ENCODE results near the gene TSHZ2.

The TSHZ2 gene

DNA sequence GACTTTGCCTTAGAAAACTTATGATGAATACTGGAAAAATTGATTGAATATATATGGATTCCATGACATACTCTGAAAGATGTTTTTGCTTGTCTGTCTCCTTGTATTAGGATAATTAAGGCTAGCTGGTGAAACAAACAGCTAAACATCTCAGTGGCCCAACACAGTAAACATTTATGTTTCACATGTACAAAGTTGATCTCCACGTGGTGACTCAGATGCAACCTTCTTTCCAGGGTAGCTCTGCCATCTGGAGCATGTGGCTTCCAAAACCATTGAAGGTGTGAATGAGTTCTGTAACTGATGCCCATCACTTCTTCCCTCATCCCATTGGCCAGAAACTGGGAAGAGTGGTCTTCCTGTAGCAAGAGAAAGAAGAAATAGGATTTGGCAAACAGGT lies 196.3 kb downstream of the TSHZ2 start:
- DNase-seq (ENCODE audit: low spot score): no peak

DNA sequence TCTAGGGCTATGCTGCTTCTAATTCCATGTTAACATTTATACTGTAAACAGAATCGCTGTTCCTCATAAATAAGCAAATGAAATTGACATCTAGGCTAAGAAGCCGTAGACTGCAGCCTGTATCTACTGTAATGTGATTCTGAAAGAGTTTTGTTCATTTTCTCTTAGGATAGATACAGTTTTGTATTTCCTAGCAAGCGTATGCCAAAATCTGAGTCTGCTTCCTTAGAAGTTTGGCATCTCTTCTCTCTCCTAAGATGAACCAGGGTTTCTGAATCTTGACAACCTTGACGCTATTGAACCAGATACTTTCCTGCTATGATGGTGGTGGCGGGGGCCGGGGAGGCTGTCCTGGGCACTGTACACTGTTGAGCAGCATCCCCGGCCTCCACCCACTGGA lies 198.0 kb downstream of the TSHZ2 start:
- no peak for DNase-seq (ENCODE audit: low spot score)

DNA sequence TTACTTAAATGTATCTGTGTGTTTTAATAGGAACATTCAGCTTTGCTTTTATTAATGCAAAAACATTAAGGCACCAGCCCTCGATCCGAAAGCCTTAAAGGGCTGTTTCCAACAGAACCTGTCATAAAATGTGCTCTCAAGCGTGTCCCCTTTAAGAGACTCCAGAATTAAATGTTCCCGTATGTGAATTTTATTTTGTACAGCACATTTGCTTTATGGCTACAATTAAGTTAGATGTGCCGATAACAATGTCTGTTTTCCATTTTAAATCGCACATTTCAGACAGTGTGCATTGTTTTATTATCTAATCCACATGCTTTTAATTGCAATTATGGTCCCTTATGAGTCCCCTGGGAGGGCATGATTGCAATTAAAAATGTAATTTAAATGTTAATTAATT lies 198.9 kb downstream of the TSHZ2 start:
- no peak for DNase-seq (ENCODE audit: low spot score)

DNA sequence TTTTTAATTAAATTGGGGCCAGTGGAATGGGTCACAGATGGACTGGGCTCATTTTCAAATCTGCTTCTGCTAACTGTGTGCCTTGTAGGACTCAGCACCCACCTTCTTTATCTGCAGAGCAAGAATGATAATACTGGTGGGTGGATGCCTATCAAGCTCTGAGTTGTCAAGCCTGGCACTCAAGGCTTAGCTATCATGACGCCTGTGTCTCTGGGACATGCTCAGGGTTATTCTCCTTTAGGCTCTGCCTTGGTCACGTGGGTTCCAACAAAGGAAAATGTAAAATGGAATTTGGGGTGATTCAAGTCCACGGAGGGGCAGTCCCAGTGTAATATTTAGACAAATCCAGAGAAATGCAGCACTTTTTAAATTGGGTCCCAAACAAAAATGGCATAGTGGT lies 202.3 kb downstream of the TSHZ2 start:
- no peak for DNase-seq (ENCODE audit: low spot score)

DNA sequence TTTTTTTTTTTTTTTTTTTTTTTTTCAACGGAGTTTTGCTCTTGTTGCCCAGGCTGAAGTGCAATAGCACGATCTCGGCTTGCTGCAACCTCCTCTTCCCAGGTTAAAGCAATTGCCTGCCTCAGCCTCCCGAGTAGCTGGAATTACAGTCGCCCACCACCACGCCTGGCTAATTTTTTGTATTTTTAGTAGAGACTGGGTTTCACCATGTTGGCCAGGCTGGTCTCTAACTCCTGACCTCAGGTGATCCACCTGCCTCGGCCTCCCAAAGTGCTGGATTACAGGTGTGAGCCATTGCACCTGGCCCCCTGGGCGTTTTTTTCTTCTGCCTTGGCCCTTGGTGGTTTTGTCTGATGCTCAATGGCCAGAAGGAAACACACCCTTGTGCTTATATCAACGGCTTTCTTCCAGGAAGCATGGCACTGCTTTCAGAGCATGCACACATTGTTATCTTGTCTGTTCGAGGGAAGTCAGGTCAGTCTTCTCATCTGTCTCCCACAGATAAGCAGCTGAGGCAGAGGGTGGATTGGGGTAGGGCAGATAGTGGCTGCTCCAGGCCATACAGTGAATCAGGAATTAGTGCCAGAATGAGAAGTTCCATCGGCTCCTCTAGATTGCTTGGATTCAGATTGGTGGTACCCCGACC lies 203.1 kb downstream of the TSHZ2 start:
- no peak for DNase-seq (ENCODE audit: low spot score)

DNA sequence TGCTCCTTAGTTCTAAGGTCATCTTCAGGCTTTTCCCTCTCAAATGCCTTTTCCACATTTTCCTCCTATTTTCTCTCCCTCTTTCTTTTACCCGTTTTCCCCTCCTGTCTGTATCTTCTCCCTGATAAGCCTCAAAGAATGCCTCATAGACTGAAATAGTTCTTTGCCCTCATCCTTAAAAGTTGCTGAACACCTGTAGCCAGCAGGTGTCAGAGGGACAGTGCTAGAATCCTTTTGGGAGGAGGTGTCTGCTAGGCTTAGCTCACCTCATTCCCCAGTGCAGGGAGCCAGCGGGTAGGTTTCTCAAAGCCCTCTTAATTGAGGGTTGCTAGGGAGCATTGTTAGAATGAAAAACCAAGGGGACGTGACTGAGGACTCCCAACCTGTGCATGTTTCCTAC lies 204.0 kb downstream of the TSHZ2 start:
- no peak for DNase-seq (ENCODE audit: low spot score)

DNA sequence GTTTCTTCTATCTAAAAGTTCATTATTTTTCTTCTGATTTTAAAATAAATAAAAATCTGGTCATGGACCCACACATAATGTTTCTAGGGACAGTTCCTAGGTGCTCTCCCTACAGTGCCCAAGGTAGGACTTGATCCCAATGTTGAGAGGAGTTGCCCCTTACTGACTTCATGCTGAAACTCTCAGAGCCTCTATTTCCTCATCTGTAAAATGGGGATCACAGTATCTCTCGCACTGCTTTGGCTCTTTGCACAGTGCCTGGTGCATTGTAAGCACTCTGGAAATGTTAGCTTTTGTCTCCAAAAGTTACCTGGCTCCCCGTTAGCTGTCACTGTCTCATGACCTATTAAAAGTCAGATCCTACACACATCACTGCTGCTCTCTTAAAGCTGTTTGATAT lies 205.5 kb downstream of the TSHZ2 start:
- no peak for DNase-seq (ENCODE audit: low spot score)

DNA sequence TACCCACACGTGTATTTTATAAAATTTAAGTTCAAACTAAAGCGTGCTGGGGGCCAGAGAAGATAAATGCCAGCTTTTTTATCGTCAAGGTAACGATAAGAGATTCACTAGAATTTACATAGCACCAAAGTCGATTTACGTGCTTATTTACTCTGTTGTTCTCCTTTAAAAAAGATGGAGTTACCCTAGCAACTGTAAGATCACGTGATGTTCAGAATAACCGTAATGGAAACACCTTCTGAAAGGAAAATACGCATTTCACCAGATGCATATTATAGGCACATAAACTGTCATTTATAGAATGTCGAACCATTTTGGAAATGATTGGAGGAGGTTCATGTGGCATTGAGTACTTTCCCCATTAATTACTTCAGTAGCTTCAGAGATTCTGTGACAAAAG lies 207.6 kb downstream of the TSHZ2 start:
- DNase-seq (ENCODE audit: low spot score): no peak

DNA sequence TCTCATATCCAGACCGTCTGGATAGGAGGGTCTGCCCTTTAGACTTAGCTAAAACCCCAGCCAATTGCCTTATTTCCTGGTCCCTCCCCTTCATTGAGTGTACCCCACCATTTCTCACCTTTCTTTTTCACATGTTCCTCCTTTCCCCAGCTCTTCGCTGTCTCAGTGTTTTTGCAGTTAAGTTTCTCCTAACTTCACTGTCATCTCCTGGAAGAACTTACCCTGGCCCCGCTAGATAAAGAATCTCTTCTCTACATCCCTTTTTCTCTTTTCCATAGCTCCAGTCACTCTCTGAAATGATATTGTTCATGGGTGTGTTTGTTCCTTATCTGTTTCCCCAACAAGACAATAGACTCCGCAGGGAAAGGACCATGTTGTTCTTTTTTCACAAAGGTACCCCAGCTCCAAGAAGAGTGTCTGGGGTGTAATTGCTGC lies 208.8 kb downstream of the TSHZ2 start:
- DNase-seq (ENCODE audit: low spot score): no peak

DNA sequence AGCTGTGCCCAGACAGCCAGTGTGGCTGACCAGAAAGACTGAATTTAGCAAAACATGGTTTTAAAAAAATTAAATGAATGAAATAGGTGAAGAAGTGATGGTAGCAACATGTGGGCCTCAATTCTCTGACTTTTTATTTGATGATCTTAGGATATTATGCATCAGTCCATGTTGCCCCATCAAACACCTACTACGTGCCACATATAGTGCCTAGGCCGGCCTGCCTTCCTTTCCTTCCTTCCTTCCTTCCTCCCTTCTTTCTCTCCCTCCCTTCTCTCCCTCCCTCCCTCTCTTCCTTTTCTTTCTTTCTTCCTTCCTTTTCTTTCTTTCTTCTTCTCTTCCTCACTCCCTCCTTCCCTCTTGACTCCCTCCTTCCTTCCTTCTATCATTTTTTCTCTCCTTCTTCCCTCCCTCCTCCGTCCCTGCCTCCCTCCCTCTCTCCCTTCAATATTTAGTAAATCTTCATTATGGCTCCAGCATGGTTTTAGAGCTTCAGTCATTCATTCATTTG lies 209.8 kb downstream of the TSHZ2 start:
- DNase-seq (ENCODE audit: low spot score): no peak

DNA sequence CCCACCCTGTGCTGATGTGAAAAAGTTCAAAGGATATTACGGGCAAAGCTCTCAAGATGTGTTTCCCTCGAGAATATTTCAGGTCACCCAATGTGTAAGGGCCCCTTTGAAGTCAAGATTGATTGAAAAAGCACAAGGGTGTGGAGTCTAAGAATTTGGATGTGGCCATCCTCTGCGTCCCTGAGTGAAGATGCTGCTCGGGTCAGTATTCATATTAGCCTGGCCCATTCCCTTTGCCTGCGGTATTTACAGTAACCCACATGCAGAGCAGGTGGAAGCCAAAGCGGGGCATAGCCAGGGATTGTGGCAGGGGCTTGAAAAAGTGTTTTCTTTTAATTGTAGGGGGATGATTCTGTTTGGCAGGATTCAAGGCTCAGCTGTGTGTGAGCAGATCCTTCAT lies 211.0 kb downstream of the TSHZ2 start:
- DNase-seq (ENCODE audit: low spot score): no peak

DNA sequence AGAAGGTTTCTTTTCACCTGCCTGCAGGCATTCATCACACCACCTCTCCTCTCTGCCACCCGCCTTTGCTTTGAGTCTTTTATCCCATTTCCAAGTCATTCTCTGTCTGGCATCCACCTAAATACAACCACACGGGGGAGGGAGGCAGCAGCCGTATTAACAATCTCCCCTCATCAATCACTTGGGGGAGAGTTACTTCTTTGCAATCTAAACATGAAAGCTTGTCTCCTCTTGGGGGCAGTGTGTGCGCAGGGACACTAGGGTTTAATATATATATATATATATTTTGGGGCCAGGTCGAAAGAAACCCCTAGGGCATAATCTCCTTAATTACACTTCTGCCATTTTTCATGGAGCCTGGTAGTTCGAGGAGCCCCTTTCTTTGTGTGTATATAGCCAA lies 214.5 kb downstream of the TSHZ2 start:
- no peak for DNase-seq (ENCODE audit: low spot score)

DNA sequence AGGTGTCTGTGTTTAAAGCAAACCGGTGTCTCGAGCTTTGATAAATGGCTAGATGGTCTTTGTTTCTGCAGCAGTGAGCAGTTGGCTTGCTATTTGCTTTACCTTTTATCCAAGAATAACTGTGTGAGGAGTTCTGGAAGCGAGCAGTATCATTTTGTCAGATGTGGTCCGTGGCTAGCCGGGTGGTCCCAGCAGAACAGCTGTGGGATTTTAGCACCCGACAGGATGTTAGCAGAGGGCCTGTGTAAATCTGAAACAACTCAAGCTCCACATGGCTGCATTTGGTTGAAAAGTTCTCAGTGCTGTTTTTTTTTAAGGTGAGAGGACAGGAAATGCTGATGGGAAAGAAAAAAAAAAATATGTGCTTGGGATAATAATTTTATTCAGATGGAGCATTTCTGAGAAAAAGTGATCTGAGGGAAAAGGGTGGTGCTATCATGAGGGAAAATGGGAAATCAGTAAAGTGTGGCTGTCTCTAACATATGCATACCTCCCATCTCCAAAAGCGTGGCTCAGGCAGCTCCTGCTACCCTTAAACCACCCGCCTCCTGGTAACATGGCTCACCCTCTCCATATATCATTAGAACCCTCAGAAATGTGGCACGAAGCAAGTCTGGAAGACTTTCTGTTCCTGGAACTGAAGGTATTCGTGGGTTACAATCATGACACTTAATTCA lies 215.4 kb downstream of the TSHZ2 start:
- DNase-seq (ENCODE audit: low spot score): no peak

DNA sequence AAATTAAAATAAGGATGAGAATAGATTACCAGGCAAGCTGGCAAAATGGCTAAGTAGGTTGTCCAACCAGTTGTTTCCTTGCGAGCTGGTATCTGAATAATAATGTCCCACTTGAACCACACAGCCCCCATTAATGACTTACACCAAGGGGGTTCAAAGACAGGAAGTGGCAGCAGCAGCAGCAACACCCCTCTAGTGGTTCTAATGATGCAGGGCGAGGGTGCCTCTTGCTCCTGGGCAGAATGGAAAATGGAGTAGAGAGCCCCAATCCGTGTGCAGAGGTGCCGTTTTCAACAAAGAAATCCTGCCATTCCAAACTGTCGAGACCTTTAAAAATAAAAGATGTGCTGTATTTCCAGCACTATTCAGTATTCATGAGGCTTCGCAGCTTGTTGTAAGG lies 218.1 kb downstream of the TSHZ2 start:
- DNase-seq (ENCODE audit: low spot score): no peak

DNA sequence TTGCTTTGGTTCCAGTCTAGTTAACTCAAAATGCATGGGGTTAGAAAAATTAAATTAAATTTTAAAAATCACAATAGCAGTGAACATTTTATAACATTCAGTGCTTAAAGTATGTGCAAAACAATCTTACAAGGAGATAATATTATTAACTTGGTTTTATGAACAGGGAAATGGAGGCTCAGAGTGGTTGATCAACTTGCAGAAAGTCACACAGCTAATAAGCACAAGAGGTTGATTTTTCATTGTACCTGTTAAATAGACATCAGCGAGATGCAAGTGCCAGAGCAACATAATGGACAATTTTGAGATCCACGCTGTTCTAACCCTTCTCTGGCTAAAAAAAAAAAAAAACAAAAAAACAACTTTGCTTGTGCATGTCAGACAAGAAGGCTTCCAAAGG lies 219.8 kb downstream of the TSHZ2 start:
- DNase-seq (ENCODE audit: low spot score): no peak

DNA sequence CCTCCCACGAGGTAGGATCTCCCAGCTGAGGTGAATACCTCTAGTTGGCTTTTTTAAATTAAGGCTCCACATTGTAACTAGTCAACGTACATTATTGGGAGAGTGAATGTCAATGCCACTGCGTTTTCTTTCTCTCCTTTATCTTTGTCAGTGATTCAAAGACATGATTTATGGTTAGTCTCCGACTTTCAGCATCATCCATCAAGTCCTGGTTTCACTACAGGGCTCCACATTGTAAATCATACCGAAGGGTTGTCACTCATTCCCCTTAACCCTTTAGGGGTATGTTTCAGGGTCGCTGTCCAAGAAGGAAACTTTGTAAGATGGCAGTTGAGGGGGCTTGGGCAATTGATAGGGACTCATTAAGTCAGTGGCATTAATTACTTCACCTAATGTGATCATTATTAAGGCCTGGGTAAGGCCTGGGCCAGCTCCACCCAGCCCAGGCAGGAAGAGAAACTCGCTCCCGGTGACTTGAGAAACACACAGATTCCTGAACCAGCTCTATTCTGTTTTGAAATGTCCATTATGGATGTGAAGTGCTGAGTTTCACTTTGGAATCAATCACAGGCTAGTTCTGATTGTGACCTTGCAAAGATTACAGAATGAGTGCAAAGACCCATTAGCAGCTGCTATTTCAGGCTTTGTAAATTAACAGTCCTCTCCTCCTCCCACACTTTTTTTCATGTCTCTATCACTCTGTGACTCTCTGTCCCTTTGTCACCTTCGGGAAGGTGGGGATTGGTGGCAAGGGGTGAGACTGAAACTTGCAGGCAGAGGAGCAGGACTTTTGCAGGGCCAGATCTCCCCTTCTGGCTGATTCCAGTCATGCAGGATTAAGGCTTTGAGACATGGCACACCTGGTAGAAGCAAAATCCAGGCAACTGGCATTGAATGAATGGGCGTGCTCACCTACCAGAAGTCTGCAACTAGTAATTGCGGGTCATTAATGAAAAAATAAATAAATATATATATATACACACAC lies 222.4 kb downstream of the TSHZ2 start:
- DNase-seq (ENCODE audit: low spot score): no peak

DNA sequence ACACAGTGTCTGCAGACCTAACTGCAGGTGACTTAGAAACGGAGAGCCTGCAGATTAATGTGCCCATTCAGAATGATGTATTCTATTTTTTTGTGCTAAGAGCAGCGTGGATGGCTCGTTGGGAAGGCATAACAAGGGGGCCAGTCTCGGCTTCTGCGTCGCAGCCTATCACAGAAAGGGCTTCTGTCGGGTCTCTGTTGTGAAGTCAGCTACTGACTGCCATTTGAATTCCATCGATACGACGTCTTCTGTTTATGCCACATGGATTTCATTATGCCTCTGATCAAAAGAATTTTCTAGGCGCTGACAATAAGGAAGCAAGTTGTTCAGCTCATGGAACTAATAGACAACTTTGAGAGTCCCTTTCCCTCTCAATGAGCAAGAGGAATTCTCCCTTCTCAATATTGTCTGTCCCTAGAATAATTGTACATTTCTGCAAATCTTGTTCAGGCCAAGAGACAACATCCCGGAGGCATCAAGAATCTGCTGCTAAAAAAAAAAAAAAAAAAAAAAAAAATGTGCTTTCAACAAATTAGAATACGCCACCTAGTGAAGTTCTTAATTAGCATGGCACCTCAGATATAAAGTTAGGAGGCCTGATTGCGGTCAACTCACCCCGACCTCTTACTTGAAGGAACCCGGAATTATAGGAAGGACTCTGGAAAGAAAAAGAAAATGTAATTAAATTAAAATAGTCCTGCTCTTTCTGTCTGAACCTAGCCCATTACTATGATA lies 223.9 kb downstream of the TSHZ2 start:
- DNase-seq (ENCODE audit: low spot score): no peak

DNA sequence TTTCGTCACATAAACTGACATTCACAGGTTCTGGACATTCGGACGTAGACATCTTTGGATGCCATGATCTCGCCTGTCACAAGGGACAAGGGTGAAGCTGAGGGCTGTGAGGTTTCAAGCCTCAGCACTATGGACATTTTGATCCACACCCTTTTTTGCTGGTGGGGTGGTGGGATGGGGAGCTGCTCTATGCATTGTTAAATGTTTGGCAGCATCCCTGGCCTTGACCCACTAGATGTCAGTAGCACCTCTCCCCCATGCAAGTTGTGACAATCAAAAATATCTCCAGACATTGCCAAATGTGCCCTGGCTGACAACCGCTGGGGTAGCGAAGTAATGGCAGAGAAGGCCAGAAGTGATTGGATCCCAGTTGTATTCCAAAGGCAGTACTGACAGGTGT lies 229.4 kb downstream of the TSHZ2 start:
- DNase-seq (ENCODE audit: low spot score): no peak

DNA sequence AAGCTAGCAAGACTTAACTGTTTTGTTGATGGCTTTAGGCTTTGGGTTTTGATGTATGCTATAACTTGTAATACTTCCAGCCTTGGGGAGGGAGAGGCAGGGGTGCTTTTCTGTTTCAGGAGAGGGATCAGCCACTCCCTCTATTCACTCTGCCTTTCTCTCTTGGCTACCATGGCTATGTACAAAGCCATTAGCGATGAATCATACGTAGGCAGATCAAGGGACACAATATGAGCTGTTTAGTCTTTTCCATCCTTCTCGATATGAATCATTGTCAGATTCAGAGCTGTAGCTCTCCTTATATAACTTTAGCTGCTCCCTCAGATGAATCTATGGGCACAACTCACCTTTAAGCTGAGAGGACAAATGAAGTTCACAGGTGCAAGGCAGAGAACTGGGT lies 230.6 kb downstream of the TSHZ2 start:
- no peak for DNase-seq (ENCODE audit: low spot score)

DNA sequence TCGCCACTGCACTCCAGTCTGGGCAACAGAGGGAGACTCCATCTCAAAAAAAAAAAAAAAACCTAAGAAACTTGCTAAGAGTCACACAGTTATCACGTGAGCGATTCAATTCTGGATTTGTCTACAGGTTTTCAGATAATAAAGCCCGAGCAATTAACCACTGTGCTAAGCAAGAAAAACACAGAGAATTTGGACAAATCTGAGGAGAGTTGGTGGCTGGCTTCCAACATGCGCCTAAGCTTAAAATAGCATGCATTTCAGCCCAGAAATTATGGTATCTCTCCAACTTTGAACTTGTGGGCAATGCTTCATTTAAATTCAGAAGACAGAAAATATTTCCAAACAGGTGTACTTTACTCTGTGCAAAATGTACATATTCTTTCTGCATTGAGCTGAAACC lies 232.9 kb downstream of the TSHZ2 start:
- no peak for DNase-seq (ENCODE audit: low spot score)

DNA sequence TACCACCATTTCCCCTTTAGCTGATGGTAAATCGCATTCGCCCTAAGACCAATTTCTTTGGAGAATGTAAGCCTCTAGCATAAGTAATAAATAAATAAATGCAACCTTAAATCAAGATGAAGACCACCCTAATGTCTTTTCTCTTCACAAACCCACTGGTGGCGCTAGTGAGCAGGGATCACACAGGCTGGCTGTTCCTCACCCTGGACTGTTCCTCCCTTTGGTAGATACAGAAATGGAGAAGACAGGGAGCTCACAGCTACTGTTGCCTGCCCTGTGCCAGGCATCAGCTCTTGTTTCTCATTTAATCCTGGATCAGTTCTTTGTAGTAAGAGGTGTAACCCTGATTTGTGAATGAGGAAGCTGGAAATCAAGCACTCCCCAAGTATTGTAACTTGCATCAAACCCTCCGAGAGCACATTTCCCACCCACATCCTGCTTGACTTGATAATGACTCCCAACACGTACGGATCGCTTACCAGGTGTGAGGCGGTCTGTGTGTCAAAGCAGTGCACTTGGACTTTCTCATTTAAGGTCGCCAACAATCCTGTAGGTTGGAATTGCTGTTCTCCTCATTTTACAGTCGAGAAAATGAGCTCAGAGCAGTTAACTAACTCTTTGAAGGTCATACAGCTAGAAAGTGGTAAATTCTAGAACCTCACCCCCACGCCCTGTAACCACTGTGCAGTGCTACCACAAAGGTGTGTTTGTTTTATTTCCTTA lies 236.1 kb downstream of the TSHZ2 start:
- peak; percentile 30 for DNase-seq (ENCODE audit: low spot score)
